H1 (cell line): ENCODE data around the gene CYB561. TPM values are rescaled to one million over a fixed set of nuclear protein-coding genes. Genes with fewer than 3 reads are reported as not detected.
A peak's percentile ranks its signal among the peaks of the same experiment; 100 is the strongest.

Source experiments
- CTCF ChIA-PET: fragments of 300-600 bp; sonication (Branson Sonifier 250); formaldehyde crosslinking; loops from one replicate; lab custom pipeline; 2021; ENCODE audit not compliant: partially characterized antibody; lab: Charles Lee
- POLR2A ChIA-PET: fragments of 300-600 bp; sonication (Branson Sonifier 250); formaldehyde crosslinking; loops from one replicate; lab custom pipeline; 2021; ENCODE audit warnings: inconsistent platforms; ENCODE audit not compliant: partially characterized antibody; lab: Charles Lee
- DNase-seq, 2 experiments: peaks; one replicate each; pipeline versions ENCODE4 v3.0.0 to v3.0.0-alpha.2; 2010 to 2022; ENCODE audit warnings: low spot score in 2 of 2, low read depth in 1 of 2, mixed read lengths in 1 of 2
- FAIRE-seq: peaks from 2 replicates; lab custom pipeline; 2011; peaks lifted over from hg19 to GRCh38; lab: Jason Lieb, UNC
- H2AFZ ChIP-seq: 2 replicates; pipeline ENCODE4 v1.8.1; 2012; ENCODE audit warnings: low read length, inconsistent platforms
- H2AK5ac ChIP-seq: 2 replicates; pipeline ENCODE4 v1.6.1; 2013; ENCODE audit warnings: low read depth, low read length
- H2BK120ac ChIP-seq: replicated peaks from 2 replicates; pipeline ENCODE3; 2013; ENCODE audit warnings: low read depth, low read length, inconsistent platforms
- H2BK12ac ChIP-seq: 2 replicates; pipeline ENCODE4 v1.6.1; 2013; ENCODE audit warnings: low read depth, low read length
- H2BK15ac ChIP-seq: 2 replicates; pipeline ENCODE4 v1.6.1; 2013; ENCODE audit warnings: low read length
- H2BK20ac ChIP-seq: 2 replicates; pipeline ENCODE4 v1.6.1; 2013; ENCODE audit warnings: low read length
- H2BK5ac ChIP-seq: 2 replicates; pipeline ENCODE4 v1.6.1; 2013; ENCODE audit warnings: low read depth, low read length
- H3K14ac ChIP-seq: 2 replicates; pipeline ENCODE4 v1.6.1; 2013; ENCODE audit warnings: inconsistent platforms; ENCODE audit not compliant: insufficient read length
- H3K18ac ChIP-seq: 2 replicates; pipeline ENCODE4 v1.6.1; 2013; ENCODE audit warnings: low read length; ENCODE audit errors: extremely low read depth
- H3K23ac ChIP-seq: 2 replicates; pipeline ENCODE4 v1.6.1; 2013; ENCODE audit warnings: inconsistent platforms; ENCODE audit not compliant: insufficient read length
- H3K23me2 ChIP-seq: 2 replicates; pipeline ENCODE4 v1.6.1; 2013; ENCODE audit warnings: low read depth, low read length
- H3K27ac ChIP-seq: 2 replicates; pipeline ENCODE4 v1.6.1; 2011; ENCODE audit warnings: low read depth, low read length, inconsistent platforms
- H3K27me3 ChIP-seq, 4 experiments: replicated peaks in 1 of 4; 1 replicate in 1 of 4; 2 replicates in 3 of 4; pipeline versions ENCODE4 v1.6.1 to v1.8.1; 2011 to 2013; ENCODE audit warnings: low read length in 3 of 4, mild to moderate bottlenecking in 3 of 4, inconsistent platforms in 2 of 4, mixed read lengths in 2 of 4, moderate library complexity in 1 of 4; ENCODE audit not compliant: control insufficient read depth in 3 of 4, insufficient read depth in 3 of 4; ENCODE audit errors: extremely low read depth in 1 of 4
- H3K36me3 ChIP-seq, 4 experiments: 2 replicates each; pipeline versions ENCODE4 v1.6.1 to v1.8.1; 2011 to 2013; ENCODE audit warnings: mild to moderate bottlenecking in 4 of 4, low read length in 3 of 4, moderate library complexity in 2 of 4, control low read depth in 1 of 4, inconsistent platforms in 1 of 4; ENCODE audit not compliant: insufficient read depth in 4 of 4, control insufficient read depth in 2 of 4
- H3K4ac ChIP-seq: replicated peaks from 2 replicates; pipeline ENCODE3; 2013; ENCODE audit warnings: low read length, low read depth, mixed read lengths, inconsistent platforms; ENCODE audit not compliant: insufficient read length
- H3K4me1 ChIP-seq, 4 experiments: replicated peaks in 1 of 4; 1 replicate in 1 of 4; 2 replicates in 3 of 4; pipeline versions ENCODE4 v1.6.1 to v1.8.1; 2011 to 2013; ENCODE audit warnings: low read length in 3 of 4, inconsistent platforms in 2 of 4, mixed read lengths in 1 of 4; ENCODE audit not compliant: insufficient read depth in 4 of 4, control insufficient read depth in 3 of 4
- H3K4me2 ChIP-seq, 2 experiments: 2 replicates each; pipeline versions ENCODE4 v1.6.1 to v1.8.1; 2011 to 2013; ENCODE audit warnings: low read depth in 2 of 2, low read length in 2 of 2, control low read depth in 1 of 2, inconsistent platforms in 1 of 2, mild to moderate bottlenecking in 1 of 2; ENCODE audit not compliant: insufficient read depth in 1 of 2
- H3K4me3 ChIP-seq, 4 experiments: fragments of 200-600, 300-600 bp in 1 of 4; sonication (generic), shearing (Covaris generic), sonication (Bioruptor Twin) in 1 of 4; 2 replicates each; pipeline versions ENCODE4 v1.5.1 to v1.8.1; 2011 to 2016; ENCODE audit warnings: low read length in 4 of 4, low read depth in 3 of 4, control low read depth in 2 of 4, inconsistent platforms in 2 of 4, mild to moderate bottlenecking in 2 of 4, mixed read lengths in 1 of 4, moderate library complexity in 1 of 4; ENCODE audit not compliant: insufficient read depth in 2 of 4; ENCODE audit errors: extremely low read depth in 1 of 4
- H3K56ac ChIP-seq: replicated peaks from 2 replicates; pipeline ENCODE3; 2013; ENCODE audit warnings: low read depth, mild to moderate bottlenecking, mixed read lengths, low read length, inconsistent platforms; ENCODE audit not compliant: insufficient read length
- H3K79me1 ChIP-seq: 2 replicates; pipeline ENCODE4 v1.6.1; 2013; ENCODE audit warnings: low read depth, low read length, control low read depth
- H3K79me2 ChIP-seq, 2 experiments: 2 replicates each; pipeline versions ENCODE4 v1.6.1 to v1.8.1; 2012 to 2013; ENCODE audit warnings: low read length in 2 of 2, mild to moderate bottlenecking in 2 of 2, inconsistent platforms in 1 of 2; ENCODE audit not compliant: insufficient read depth in 2 of 2, control insufficient read depth in 1 of 2
- H3K9ac ChIP-seq, 4 experiments: replicated peaks in 1 of 4; 1 replicate in 1 of 4; 2 replicates in 3 of 4; pipeline versions ENCODE4 v1.6.1 to v1.8.1; 2011 to 2013; ENCODE audit warnings: low read depth in 3 of 4, low read length in 3 of 4, control low read depth in 2 of 4, mild to moderate bottlenecking in 2 of 4, moderate library complexity in 2 of 4, inconsistent platforms in 1 of 4; ENCODE audit errors: extremely low read depth in 1 of 4
- H3K9me3 ChIP-seq, 2 experiments: 2 replicates each; pipeline versions ENCODE4 v1.6.1 to v1.8.1; 2012 to 2013; ENCODE audit warnings: mild to moderate bottlenecking in 2 of 2, moderate library complexity in 2 of 2, control low read depth in 1 of 2, inconsistent platforms in 1 of 2, low read depth in 1 of 2, low read length in 1 of 2, mixed read lengths in 1 of 2; ENCODE audit not compliant: insufficient read depth in 2 of 2
- H4K20me1 ChIP-seq, 2 experiments: replicated peaks in 1 of 2; 2 replicates each; pipeline versions ENCODE3 to v1.8.1; 2011 to 2013; ENCODE audit warnings: inconsistent platforms in 2 of 2, low read length in 2 of 2, mild to moderate bottlenecking in 1 of 2; ENCODE audit not compliant: insufficient read depth in 2 of 2, control insufficient read depth in 1 of 2
- H4K5ac ChIP-seq: 2 replicates; pipeline ENCODE4 v1.6.1; 2013; ENCODE audit warnings: low read length, low read depth, mixed read lengths, inconsistent platforms; ENCODE audit not compliant: insufficient read length
- H4K8ac ChIP-seq: 2 replicates; pipeline ENCODE4 v1.8.0; 2013; ENCODE audit warnings: mild to moderate bottlenecking, moderate library complexity, low read length, inconsistent platforms; ENCODE audit not compliant: insufficient read depth; ENCODE audit errors: extremely low read depth
- H4K91ac ChIP-seq: replicated peaks from 2 replicates; pipeline ENCODE3; 2013; ENCODE audit warnings: low read length, mixed read lengths, inconsistent platforms; ENCODE audit not compliant: insufficient read length
- BACH1 ChIP-seq: IDR thresholded peaks from 2 replicates; pipeline ENCODE4 v1.6.1; 2012; ENCODE audit warnings: low read length, improper control_type of control experiment
- BCL11A ChIP-seq, 2 experiments: IDR thresholded peaks; one replicate each; pipeline ENCODE4 v1.6.1; 2011; ENCODE audit warnings: low read depth in 2 of 2, low read length in 2 of 2, mild to moderate bottlenecking in 2 of 2
- MAFK ChIP-seq: IDR thresholded peaks from 2 replicates; pipeline ENCODE4 v1.6.1; 2012; ENCODE audit warnings: low read depth, mild to moderate bottlenecking, improper control_type of control experiment, low read length
- POLR2A ChIP-seq, 2 experiments: IDR thresholded peaks; 1 replicate in 1 of 2; 2 replicates in 1 of 2; pipeline ENCODE4 v1.6.1; 2011; ENCODE audit warnings: low read depth in 2 of 2, low read length in 2 of 2, mild to moderate bottlenecking in 2 of 2; ENCODE audit errors: control extremely low read depth in 1 of 2
- RAD21 ChIP-seq, 2 experiments: IDR thresholded peaks in 1 of 2; conservative IDR thresholded peaks in 1 of 2; 2 replicates each; pipeline ENCODE4 v1.6.1; 2011; ENCODE audit warnings: low read depth in 2 of 2, low read length in 2 of 2, improper control_type of control experiment in 1 of 2, inconsistent platforms in 1 of 2, mild to moderate bottlenecking in 1 of 2, moderate library complexity in 1 of 2
- RXRA ChIP-seq: IDR thresholded peaks from 2 replicates; pipeline ENCODE4 v1.6.1; 2011; ENCODE audit warnings: low read depth, mild to moderate bottlenecking, low read length, moderate library complexity; ENCODE audit not compliant: insufficient read depth
- SP4 ChIP-seq: IDR thresholded peaks from 2 replicates; pipeline ENCODE4 v1.6.1; 2012; ENCODE audit warnings: low read length, inconsistent platforms
- ZNF274 ChIP-seq: IDR thresholded peaks from 2 replicates; pipeline ENCODE4 v1.7.0; 2012; ENCODE audit warnings: low read length, borderline replicate concordance; ENCODE audit errors: extremely low read depth
- WGBS, 2 experiments: shearing (Covaris generic) in 1 of 2; methylation state at CpG; one replicate each; pipeline versions ENCODE4 v1.1.6 to v1.1.7; 2013 to 2015; ENCODE audit warnings: low lambda C conversion rate in 2 of 2, mixed read lengths in 2 of 2, inconsistent platforms in 1 of 2, low coverage in 1 of 2, missing lambda C conversion rate in 1 of 2; ENCODE audit not compliant: insufficient replicate concordance in 2 of 2, insufficient coverage in 1 of 2, insufficient read length in 1 of 2; ENCODE audit errors: extremely low coverage in 1 of 2, missing lambda C conversion rate in 1 of 2; 5-methylcytosine and 5-hydroxymethylcytosine counted together
- polyA plus RNA-seq, 7 experiments: library from polyadenylated mRNA; depleted of rRNA in 3 of 7; stranded (reverse) in 5 of 7; unstranded in 2 of 7; fragments of >200 nt in 5 of 7; fragments of 200-250 nt in 2 of 7; gene quantifications; 1 replicate in 5 of 7; 2 replicates in 1 of 7; 4 replicates in 1 of 7; pipeline versions ENCODE4 v1.2.1 to v1.2.3, GENCODE V29; 2011 to 2013; ENCODE audit warnings: missing spikeins in 2 of 7, mixed read lengths in 2 of 7
- total RNA-seq: library from RNA; stranded (reverse); fragmentation: NEBNext Ultra II Directional; extraction: Animal tissue kit (Norgen Biotek cat#: 25700); gene quantifications from 2 replicates; pipeline ENCODE4 v1.2.1, GENCODE V29; 2021
- TF ChIP-seq, protein P1 (sequence below), 3 experiments: IDR thresholded peaks; 1 replicate in 2 of 3; 2 replicates in 1 of 3; pipeline versions ENCODE4 v1.5.1 to v1.6.1; 2011; ENCODE audit warnings: low read length in 3 of 3, mild to moderate bottlenecking in 3 of 3, inconsistent platforms in 2 of 3, low read depth in 1 of 3, moderate library complexity in 1 of 3; ENCODE audit not compliant: insufficient read depth in 1 of 3; ENCODE audit errors: control extremely low read depth in 1 of 3

Gene CYB561
- total and polyA plus RNA-seq, 2 of the 8 experiments (the other 6 are each of a cell fraction or from before 2014, with no cell fraction given) = 19.7 to 23.4 TPM

DNA sequence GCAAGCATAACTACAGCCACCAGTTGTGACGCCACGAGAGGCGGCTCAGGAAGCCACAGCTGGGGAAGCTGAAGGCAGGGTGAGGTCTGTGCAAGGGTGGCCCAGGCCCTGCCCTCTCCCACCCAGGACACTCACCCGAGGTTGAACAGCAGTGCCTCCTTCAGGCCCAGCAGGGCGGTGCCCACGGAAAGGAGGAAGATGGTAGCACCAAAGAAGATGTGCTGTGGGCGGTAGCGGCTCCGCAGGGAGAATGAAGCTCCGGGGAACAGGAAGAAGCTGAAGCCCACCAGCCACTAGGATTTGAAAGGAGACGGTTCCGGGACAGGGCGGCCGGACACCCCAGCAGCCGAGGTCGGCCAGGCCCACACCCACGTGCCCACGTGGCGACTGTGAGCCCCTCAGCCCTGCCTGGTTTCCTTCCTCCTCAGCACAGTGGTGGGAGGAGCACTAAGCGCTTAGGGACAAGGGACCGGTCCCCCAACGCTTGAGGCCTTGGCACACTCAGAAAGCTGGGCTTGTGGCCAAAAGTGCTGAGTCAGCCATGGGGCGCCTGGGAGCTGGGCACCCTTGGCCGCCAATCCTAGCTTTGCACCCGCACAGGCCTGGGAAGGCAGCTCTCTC is 11.0 kb downstream of the CYB561 start:
- H3K9ac ChIP-seq = no peak overlapping the region
- no peak overlapping the region for H2BK120ac ChIP-seq
- DNase-seq = no peak
- H3K14ac ChIP-seq = no peak overlapping the region
- ChIA-PET CTCF (interaction anchor here (0.7 to 29.0 kb wide), 44 partner anchors 7 to 394 kb away, joined by 3 to 758 read pairs (median 5); partner anchors contain the start of genes ACE, CYB561, DCAF7 and KCNH6), POLR2A (interaction anchor here (1.2 to 4.8 kb wide), 5 partner anchors 12 to 244 kb away, joined by 3 to 33 read pairs (median 10); partner anchors contain the start of genes ACE and CYB561)
- no peak overlapping the region for H3K4me2 ChIP-seq
- no peaks in the 10 kb centered on the region for H3K27me3 ChIP-seq
- H3K79me1 ChIP-seq = peaks cover 3% of the 10 kb centered on the region; the same call in 1 of the 2 replicates
- no peak overlapping the region for H2AK5ac ChIP-seq
- H3K4me1 ChIP-seq = peaks cover 0 to 18% (median 6%) of the 10 kb centered on the region in 4 experiments; a peak in 5 of 7 replicates
- H3K79me2 ChIP-seq = no peaks in the 10 kb centered on the region
- H2BK15ac ChIP-seq = no peak overlapping the region
- peak overlapping the region; percentile 58 for H4K8ac ChIP-seq
- no peak overlapping the region for H3K56ac ChIP-seq
- H3K23ac ChIP-seq = no peak overlapping the region
- H4K91ac ChIP-seq = no peak overlapping the region
- no peaks in the 10 kb centered on the region for H3K36me3 ChIP-seq
- no peak overlapping the region for H3K18ac ChIP-seq
- no peak overlapping the region for H2BK12ac ChIP-seq
- TF ChIP-seq BCL11A (IDR thresholded peaks at IDR 0.05; ENCODE audit: low read depth in 2 of 2, low read length in 2 of 2) (no peak), RXRA (no peak), ZNF274 (no peak), BACH1 (peak; percentile 26; the same call in 1 of the 2 replicates), SP4 (no peak), RAD21 (IDR thresholded peaks at IDR 0.05 in 1 of 2, conservative IDR thresholded peaks at IDR 0.05 in 1 of 2; ENCODE audit: low read depth in 2 of 2, low read length in 2 of 2) (peak; percentile 32 to 49), MAFK (peak; percentile 67; the same call in 1 of the 2 replicates), POLR2A (IDR thresholded peaks at IDR 0.05; ENCODE audit: control extremely low read depth in 1 of 2, low read depth in 2 of 2, low read length in 2 of 2) (no peak)
- TF ChIP-seq, protein P1, sequence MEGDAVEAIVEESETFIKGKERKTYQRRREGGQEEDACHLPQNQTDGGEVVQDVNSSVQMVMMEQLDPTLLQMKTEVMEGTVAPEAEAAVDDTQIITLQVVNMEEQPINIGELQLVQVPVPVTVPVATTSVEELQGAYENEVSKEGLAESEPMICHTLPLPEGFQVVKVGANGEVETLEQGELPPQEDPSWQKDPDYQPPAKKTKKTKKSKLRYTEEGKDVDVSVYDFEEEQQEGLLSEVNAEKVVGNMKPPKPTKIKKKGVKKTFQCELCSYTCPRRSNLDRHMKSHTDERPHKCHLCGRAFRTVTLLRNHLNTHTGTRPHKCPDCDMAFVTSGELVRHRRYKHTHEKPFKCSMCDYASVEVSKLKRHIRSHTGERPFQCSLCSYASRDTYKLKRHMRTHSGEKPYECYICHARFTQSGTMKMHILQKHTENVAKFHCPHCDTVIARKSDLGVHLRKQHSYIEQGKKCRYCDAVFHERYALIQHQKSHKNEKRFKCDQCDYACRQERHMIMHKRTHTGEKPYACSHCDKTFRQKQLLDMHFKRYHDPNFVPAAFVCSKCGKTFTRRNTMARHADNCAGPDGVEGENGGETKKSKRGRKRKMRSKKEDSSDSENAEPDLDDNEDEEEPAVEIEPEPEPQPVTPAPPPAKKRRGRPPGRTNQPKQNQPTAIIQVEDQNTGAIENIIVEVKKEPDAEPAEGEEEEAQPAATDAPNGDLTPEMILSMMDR (IDR thresholded peaks at IDR 0.05; ENCODE audit: control extremely low read depth in 1 of 3, insufficient read depth in 1 of 3, low read depth in 1 of 3, low read length in 3 of 3) = peak; percentile 37 to 68 (median 66); a peak in 3 of 4 replicates
- TF ChIP-seq, all 59 proteins: peak for 4
- no peaks in the 10 kb centered on the region for H4K20me1 ChIP-seq
- H3K4me3 ChIP-seq = no peak overlapping the region
- 92% methylated on average over 25 of the region's 25 CpGs; no CpG with 5 or more reads in 1 of the 2 experiments for WGBS, 2 experiments
- no peaks in the 10 kb centered on the region for H3K23me2 ChIP-seq
- no peak overlapping the region for H3K4ac ChIP-seq
- H3K27ac ChIP-seq = no peak overlapping the region
- no peaks in the 10 kb centered on the region for H3K9me3 ChIP-seq
- no peak overlapping the region for H2BK5ac ChIP-seq
- no peak overlapping the region for H2AFZ ChIP-seq
- no peak for FAIRE-seq
- no peak overlapping the region for H4K5ac ChIP-seq
- H2BK20ac ChIP-seq = no peak overlapping the region
